Fibroblast of skin of right quadriceps (primary cell): ENCODE data around the gene C11orf52.
"Not testable (repeated sequence)": the region's sequence is repeated elsewhere in the genome, so short reads cannot be mapped to it uniquely, and the experiment has no call there.

Experiments used
- DNase-seq: peaks from one replicate; pipeline ENCODE4 v3.0.0-alpha.2; 2013

The C11orf52 gene, protein sequence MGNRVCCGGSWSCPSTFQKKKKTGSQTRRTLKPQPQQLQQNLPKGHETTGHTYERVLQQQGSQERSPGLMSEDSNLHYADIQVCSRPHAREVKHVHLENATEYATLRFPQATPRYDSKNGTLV

DNA sequence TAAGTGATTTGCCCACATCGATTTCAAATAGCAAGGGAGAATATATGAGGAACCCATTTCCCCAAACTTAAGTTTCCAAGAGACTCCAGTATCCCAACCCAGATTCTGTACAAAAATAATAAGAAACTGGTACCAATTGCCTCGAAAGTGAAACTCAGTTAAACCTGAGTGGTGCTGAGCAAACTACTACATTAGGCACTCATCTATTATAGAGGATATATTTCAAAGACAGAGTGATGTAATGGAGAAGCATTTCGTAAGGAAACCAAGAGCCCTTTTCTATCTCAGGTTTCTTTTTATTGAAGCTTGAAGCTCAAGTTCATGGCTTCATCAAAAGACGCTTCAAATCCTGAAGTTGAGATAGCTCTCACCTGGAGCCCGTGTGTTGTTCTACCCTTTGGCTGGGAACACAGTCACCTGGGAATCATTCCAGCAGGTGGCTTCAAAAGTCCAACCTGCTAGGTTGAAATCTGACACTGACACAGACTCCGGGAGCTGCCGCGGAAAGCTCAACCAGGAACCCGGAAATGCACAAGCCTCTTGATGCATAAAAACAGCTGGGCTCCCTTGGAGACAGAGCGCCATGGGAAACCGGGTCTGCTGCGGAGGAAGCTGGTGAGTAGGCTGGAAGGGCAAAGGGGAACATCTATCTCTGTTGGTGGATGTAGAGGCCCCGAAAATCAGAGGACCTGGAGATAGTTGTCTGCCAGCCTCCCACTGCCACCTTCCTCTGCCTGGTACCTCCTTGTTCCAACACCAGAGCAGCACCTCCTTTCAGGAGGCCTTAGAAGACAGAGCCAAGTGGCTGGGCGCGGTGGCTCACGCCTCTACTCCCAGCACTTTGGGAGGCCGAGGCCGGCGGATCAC is at the start of gene C11orf52:
Gene C11orf52, plus strand, starts transcription at position 524 of the 867 bp plus-strand sequence. Its CDS starts 60 bp downstream, at position 584.
- DNase-seq: peak; percentile 60

DNA sequence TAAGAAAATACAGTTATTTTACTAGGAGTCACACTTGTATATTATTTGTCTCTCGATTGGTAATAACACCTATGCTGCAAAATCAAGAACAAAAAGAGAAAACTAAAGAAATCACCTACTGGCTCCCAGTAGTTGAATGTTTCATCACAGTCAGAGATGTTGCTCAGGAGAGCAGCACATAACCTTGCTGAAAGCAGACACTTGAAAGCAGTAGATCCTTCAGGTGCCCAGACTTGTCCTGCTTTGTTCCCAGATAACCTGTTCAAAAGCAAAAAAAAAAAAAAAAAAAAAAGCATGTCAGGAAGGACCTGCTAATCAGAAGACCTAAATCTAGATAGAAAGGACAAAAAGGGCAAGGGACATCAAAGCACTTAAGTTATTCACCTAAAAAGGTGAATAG is 48.6 kb upstream of the C11orf52 start:
- DNase-seq: no peak

DNA sequence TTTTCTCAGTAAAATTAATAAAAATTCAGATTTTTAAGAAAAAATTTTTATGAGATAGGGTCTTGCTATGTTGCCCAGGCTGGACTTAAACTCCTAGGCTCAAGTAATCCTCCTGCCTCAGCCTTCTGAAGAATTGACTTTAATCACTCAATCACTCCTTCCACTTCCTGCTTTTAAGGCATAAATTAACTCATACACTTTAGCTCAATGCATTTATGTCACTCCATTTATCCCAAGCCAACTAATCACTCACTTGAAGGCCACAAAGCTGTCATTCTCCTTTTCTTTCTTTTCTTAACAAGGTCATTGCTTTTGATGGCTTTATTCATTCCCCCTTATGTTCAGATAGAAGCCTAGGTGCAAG is 48.2 kb upstream of the C11orf52 start:
- no peak for DNase-seq

DNA sequence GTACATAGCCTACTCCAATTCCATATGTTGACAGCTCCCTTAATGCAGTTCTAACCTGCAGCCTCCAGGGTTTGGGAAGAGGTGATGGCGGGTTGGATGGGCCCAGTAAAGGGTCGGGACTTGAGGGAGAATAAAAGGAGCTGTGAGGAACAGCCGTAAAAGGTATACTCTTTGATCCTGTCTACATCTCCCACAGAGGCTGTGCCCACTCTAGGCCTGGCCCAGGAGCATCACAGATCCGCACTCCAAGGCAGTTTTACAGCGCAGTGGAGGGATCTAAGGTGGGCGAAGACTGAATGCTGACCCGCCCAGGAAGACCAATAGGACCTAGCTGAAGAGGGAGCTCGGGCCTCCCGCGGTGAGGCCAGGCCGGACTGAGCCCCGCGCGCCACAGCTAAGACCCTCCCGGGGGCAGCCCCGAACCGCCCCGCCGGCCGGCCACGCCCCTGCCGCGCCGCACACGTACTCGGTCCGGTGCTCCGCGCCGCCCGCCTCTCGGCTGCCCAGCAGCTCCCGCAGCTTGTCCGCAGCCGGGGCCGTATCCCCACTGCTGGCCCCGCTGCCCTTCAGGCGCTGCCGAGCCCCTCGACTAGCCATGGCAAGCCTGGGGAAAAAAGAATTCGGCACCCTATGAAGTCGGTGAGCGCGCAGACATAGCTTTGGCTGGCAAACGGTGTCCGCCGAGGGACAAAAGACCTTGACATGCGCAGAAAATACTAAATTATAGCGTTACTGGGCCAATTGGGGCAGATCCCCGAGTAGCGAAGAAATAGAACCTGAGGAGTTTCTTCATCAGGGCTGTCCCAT is 47.6 kb upstream of the C11orf52 start, which contains the start of gene ALG9:
Gene ALG9, minus strand, starts transcription at position 696 of the 807 bp plus-strand sequence. Its CDS starts 99 bp downstream, at position 597.
- peak; percentile 87 for DNase-seq

DNA sequence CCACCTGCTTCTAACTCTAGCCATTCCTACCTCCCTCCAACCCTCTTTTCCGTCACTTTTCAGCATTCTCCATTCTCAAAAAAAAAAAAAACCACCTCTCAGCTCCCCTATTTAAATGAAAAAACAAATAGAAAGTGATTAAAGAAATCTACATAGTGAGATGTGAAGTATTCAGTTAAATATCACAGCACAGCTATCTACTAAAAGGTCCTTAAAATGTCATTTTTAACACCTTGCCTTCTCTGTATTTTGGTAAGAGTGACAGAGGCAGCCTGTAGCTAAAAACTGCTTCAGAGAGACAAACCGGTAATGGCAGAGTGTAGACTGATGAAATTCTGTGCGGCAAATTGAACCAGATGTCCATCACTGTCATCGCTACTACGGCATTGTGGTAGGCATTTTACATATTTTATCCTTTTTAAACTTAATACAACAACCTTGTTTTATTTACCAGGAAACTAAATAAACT is 47.0 kb upstream of the C11orf52 start:
- no peak for DNase-seq

DNA sequence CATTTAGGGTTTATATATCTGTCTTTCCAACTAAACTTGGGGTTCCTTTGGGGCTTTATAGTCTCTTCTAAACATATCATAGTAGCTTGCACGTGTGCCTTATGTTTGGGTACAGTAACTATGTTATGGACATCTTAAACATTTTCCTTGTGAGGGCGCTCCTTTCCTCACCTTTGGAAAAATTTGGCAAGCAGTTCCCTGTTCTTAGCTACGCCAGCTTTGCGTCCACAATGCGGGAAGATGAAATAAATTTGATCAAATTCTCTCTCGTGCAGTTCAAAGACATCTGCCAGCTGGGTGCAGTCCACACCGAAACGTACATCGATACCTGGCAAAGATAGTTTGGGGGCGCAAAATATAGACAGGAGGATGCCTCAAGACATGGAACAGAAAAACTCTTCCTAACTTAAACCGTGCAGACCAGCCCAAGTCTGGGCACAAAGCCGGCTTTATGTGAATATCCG is 40.3 kb upstream of the C11orf52 start:
- peak; percentile 48 for DNase-seq

DNA sequence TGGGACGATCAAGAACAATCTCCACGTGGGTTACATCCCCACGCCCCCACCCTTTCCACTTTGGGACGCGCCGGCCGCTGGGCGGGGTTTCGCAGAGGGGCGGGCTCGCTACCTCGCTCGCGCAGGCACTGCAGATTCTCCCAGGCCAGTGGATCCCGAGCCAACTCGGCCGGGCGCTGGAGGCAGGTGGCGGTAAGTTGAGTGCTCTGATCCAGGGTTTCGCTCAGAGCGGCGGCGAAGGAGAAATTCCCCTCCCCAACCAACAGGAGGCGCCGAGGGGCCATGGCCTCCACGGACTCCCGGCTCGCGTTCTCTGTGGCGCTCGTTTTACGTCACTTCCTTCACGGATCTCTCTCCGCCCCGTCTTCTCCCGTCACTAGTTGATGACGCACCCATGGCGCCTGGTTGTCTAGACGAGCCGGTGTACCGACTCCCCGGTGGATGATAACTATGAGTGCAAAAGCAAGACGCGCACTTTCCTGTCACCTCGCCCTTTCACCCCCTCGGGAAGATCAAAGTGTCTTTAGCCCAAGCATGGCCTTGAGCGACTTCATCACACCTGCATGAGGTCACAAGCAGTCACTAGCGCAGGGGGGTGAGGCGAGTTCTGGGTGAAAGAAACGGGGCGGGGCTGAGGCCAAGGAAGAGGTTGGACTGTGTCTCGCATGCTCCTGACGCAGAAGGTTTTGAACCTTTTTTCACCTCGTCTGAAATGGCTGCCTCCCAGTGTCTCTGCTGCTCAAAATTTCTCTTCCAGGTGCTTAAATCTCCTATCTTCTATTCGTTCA is 39.7 kb upstream of the C11orf52 start, which contains the start of the genes CFAP68 and FDXACB1:
Gene CFAP68, plus strand, starts transcription at position 693 of the 788 bp plus-strand sequence. Its CDS starts 20 bp downstream, at position 713.
Gene FDXACB1, minus strand, starts transcription at position 317 of the 788 bp plus-strand sequence. Its CDS starts 33 bp downstream, at position 284.
- DNase-seq: peak; percentile 98

DNA sequence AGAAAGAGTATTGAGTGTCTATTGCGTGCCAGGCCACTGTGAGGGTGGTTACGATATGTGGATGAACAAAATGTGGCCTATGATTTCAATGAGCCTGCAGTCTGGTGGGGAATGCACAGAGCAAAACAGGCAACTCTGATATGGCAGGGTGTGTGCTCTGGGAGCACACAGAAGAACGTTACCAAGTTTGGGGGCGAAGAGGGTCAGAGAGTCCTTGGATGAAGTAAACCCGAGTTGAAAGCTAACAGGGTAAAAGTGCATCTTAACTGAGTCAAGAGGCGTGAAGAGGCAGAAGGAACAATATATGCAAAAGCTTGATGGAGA is 39.1 kb upstream of the C11orf52 start:
- DNase-seq: no peak

DNA sequence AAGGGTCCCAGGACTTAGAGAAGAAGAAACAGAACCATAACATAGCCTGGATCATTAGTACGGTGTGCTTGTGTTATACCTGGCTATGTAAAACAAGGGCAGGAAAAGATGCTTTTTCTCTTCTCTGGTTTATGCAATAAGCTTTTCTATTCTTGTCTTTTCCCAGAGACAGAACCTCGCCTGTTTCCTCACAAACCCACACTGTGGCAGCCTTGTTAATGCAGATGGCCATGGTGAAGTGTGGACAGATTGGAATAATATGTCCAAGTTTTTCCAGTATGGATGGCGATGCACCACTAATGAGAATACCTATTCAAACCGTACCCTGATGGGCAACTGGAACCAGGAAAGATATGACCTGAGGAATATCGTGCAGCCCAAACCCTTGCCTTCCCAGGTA is 36.5 kb upstream of the C11orf52 start:
- no peak for DNase-seq

DNA sequence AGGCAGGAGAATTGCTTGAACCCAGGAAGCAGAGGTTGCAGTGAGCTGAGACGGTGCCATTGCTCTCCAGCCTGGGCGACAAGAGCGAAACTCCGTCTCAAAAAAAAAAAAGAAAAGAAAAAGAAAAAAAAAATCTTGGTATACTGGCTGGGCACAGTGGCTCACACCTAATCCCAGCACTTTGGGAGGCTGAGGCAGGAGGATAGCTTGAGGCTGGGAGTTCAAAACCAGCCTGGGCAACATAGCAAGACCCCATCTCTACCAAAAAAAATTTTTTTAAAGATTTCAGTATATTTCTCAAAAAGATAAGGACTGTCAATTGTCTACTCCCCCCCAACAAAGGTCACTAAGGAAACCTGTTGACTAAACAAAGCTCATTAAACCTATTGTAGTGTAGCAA is 33.7 kb upstream of the C11orf52 start:
- not testable (repeated sequence) for DNase-seq

DNA sequence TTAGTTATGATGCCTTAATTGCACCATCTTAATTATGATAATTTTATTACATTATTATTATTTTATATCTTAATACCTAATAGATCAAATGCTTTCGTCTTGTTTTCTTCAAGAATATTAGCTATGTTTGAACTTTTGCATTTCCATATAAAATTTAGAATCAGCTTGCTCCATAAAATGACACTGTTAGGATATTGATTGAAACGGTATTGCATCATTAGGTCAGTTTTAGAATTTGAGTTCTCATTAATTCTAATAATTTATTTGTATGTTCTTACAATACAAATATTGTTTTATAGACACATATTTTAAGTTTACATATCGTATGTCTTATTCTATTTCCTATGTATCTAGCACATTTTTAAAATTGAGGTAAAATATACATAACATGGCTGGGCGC is 32.7 kb upstream of the C11orf52 start:
- no peak for DNase-seq

DNA sequence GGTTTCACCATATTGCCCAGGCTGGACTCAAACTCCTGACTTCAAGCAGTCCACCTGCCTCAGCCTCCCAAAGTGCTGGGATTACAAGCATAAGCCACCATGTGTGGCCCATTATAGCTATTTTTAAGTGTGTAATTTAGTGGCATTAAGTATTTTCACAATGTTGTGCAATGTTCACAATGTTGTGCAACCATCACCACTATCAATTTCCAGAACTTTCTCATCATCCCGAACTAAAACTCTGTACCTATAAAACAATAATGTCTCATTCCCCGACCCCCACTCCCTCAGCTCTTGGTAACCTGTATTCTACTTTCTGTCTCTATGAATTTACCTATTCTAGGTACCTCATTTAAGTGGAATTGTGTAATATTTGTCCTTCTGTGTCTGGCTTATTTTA is 31.9 kb upstream of the C11orf52 start:
- DNase-seq: no peak

DNA sequence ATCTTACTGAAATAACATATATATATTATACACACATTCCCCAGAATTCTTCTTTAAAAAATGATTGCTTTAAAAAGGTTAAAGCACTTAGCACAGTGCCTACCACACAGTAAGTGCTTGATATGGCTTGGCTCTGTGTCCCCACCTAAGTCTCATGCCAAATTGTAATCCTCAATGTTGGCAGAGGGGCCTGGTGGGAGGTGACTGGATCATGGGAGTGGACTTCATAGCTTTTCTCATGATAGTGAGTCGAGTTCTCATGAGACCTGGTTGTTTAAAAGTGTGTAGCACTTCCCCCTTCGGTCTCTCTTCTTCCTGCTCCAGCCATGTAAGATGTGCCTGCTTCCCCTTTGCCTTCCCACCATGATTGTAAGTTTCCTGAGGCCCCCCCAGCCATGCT is 13.3 kb upstream of the C11orf52 start:
- DNase-seq: peak; percentile 60

DNA sequence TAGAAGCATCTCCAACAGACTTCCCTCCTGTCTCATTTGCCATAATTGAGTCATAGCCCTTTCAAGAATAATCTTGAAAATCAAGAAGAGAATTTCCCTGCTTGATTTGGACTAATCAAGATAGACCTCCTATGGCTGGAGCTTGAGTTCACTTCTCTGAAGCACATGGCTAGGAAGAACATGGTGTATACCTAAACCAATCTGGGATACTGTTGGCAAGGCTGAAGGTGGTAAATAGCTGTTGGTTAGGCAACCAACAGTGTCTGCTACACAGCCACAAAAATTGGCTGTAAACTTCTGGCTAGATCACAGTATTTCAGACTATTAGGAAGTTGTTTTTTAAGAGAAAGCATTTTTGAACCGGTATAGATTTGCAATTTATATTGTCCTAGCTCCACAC is 12.0 kb upstream of the C11orf52 start:
- no peak for DNase-seq

DNA sequence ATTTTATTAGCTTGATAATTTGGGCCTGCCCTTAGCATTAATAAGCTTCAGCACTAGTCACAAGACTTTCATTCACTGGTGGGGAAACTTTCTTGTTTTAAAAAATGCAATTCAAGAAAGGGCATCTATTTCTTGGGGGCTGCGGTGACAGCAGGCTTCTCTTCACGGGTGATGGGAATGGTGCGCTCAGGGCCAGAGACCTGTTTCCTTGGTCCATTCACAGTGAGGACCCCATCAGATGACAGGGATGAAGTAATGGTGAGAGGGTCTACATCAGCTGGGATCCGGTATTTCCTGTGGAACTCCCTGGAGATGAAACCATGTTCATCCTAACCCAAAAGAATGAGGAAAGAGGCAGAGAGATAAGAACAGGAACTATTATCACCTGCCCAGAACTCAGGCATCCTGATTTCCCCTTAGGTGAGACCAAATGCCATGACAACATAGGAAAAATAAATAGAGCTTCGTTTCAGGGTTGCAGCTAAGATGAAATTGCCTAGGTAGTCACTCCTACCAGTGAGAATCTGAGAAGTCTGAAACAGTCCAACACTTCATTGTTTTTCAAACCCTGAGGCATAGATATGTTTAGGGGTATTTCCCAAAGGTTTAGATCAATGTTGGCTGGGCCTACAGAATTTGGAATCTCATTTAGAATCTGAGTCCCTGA is 9.9 kb upstream of the C11orf52 start:
- DNase-seq: no peak

DNA sequence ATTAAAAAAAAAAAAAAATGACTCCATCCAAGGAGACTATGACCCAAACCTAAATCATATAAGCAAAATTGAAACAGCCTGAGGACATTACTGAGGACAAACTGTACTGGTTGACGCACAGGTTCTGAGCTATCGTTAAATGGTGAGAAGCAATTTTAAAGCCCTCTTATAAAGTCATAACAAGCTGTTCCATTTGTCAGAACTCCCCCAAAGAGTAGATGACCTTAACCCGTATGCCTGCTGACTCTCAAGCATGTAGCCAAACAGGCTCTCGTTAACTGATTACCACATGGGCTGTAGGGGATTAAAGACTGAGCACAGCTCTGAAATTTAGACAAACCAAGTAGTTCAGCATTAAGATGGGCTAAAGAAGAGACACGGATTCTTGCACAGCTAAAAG is 9.3 kb upstream of the C11orf52 start:
- DNase-seq: no peak

DNA sequence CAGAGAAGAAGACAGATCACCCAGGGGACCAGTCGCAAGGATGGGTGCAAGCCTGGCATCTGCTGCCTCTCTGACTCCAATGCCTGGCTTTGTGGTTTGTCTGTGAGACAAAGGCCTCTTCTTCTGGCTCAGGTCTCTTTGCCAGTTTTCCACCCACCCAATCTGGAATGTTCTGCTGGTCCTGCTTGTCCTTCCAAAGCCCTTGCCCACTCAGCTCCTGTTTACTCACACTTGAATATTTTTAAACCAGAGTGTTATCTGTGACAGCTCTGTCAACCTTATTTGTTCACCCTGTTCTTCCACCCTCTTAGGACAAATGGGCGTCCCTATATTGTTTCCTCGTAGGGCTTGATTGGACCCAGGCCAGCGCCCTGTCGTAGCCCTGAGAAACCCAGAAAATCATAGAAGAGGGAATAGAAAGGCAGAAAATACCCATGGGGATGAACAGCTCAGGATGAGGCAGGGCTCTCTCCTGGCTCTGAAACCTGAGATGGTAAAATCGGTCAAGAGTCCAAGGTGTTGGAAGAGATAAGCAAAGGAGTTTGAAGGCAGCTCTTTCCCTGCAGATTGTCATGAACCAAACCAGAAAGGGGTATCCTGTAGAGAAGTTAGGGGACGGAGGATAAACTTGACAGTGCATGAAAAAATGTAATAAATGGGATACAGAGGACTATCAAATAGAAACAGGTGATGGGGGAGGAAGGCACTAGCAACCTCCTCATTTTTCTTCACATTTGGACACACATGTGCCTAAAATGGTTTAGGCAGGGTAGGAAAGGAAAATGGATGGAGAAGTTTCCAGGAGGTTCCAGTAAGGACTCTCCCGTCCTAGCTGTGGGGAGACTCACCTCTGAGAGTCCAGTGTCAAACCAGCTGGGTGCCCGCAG is 7.8 kb upstream of the C11orf52 start:
- DNase-seq: no peak

DNA sequence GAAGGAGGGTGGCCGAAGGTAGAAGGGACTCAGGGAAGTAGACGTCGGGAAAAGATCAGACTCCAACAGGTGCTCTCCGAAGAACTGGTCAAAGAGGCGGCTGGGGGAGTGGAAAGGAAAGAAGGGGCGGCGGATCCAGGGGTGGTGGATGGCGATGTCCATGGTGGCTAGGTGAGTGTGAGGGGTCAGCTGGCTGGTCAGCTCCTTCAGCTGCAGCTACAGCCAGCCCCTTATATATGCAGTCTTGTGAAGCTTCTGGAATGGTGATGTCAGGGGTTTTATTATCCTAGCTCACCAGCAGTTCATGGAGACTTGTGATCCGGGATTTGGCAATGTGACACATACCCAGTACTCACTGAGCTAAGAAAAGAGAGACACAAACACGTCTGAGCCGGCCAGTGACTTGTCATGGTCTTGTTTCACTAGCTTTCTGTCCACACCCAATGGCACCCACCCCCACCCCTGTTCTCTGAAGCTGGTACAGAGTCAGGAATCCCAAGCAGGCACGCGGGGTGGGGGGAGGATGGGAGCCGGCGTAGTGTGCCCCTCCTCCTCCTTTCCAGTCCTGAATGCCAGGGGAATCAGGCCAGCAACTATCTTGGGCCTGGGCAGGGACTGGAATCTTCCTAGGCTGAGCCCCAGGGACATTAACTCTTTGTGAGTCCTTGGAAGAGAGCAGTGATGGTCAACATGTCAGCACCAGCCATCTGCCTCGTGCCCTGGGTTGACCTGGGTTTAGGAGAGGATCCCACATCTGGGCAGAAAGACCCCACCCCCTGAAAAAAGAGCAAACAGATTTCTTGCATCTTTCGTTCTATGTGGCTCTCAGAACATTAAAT is 6.9 kb upstream of the C11orf52 start, which contains the start of gene CRYAB:
Gene CRYAB, minus strand, starts transcription at position 208 of the 839 bp plus-strand sequence. Its CDS starts 46 bp downstream, at position 162.
- DNase-seq: peak; percentile 93

DNA sequence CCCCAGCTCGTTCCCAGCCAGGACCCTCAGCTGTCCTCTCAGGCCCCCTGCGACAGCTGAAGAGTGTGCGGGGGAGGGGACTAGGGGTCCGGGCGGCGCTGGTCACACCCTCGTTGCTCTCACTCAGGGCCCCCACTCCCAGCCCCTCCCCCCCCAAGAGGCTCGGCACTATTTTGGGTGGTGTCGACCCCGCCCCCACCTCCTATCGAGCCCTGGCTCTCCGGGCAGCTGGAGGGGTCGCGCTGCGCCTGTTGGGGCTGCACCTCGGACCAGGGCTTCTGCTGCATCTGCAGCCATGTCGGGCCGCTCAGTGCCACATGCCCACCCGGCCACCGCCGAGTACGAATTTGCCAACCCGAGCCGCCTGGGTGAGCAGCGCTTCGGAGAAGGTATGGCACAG is 6.2 kb upstream of the C11orf52 start, which contains the start of gene HSPB2:
Gene HSPB2, plus strand, starts transcription at position 200 of the 400 bp plus-strand sequence. Its CDS starts 96 bp downstream, at position 296.
- DNase-seq: no peak
